ENCODE measurements around the gene NFIA. TPM values are rescaled to one million over a fixed set of nuclear protein-coding genes. Genes with fewer than 3 reads are reported as not detected.
A peak's percentile ranks its signal among the peaks of the same experiment; 100 is the strongest.

Gene NFIA
- total and polyA plus RNA-seq, 9 of the 15 experiments (the other 6 are each of a cell fraction or from before 2014, with no cell fraction given), result 5.3 to 24.9 (median 9.8) TPM

DNA sequence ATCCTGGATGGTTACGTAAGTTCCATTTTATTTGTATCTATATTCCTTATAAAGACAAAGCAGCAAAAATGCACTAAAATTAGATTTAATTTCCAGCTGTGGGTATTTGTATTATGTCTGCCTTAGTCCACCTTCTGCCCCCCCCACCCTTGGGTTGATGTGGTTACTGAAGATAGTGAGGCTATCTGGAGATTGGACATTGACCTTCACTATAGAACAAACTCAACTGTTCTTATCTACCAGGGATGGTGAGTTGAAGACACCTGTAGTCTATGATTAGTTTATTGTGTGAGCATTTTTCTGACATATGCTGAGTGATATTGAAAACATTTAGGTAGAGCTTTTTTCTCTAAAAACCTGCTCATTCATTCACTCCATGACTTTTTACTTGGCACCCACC, 122.2 kb downstream of the NFIA start (continued):
- TF ChIP-seq, protein P1, sequence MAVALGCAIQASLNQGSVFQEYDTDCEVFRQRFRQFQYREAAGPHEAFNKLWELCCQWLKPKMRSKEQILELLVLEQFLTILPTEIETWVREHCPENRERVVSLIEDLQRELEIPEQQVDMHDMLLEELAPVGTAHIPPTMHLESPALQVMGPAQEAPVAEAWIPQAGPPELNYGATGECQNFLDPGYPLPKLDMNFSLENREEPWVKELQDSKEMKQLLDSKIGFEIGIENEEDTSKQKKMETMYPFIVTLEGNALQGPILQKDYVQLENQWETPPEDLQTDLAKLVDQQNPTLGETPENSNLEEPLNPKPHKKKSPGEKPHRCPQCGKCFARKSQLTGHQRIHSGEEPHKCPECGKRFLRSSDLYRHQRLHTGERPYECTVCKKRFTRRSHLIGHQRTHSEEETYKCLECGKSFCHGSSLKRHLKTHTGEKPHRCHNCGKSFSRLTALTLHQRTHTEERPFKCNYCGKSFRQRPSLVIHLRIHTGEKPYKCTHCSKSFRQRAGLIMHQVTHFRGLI (CRISPR knock-in tag; IDR thresholded peaks at IDR 0.05), result no peak
- TF ChIP-seq EHMT2 (IDR thresholded peaks at IDR 0.05) (0 out of 2 replicates have a peak, but pooled peaks have one; percentile 54), CBFA2T2 (conservative IDR thresholded peaks at IDR 0.05) (peak; percentile 89), SMARCC2 (IDR thresholded peaks at IDR 0.05; ENCODE audit: low read depth) (peak; percentile 36; the same call in 1 of the 2 replicates), CBFA2T3 (IDR thresholded peaks at IDR 0.05) (peak; percentile 93), MAFF (IDR thresholded peaks at IDR 0.05; ENCODE audit: low read length) (no peak), ZNF41 (CRISPR knock-in tag; conservative IDR thresholded peaks at IDR 0.05) (no peak), YY1 (IDR thresholded peaks at IDR 0.05; ENCODE audit: borderline replicate concordance in 1 of 3, control insufficient read depth in 1 of 3, extremely low read depth in 1 of 3, insufficient read depth in 3 of 3, insufficient read length in 1 of 3, insufficient replicate concordance in 2 of 3, low read depth in 1 of 3, low read length in 2 of 3) (no peak), YBX1 (IDR thresholded peaks at IDR 0.05) (no peak), ZNF165 (CRISPR knock-in tag; IDR thresholded peaks at IDR 0.05; ENCODE audit: borderline replicate concordance) (no peak), TBL1XR1 (IDR thresholded peaks at IDR 0.05; ENCODE audit: low read length in 2 of 2) (0 out of 4 replicates have a peak, but pooled peaks of 1 of the 2 experiments have one; percentile 21), SPI1 (IDR thresholded peaks at IDR 0.05; ENCODE audit: borderline replicate concordance, low read depth, low read length) (no peak), PML (IDR thresholded peaks at IDR 0.05; ENCODE audit: low read length) (peak; percentile 69)
- TF ChIP-seq, protein P2, sequence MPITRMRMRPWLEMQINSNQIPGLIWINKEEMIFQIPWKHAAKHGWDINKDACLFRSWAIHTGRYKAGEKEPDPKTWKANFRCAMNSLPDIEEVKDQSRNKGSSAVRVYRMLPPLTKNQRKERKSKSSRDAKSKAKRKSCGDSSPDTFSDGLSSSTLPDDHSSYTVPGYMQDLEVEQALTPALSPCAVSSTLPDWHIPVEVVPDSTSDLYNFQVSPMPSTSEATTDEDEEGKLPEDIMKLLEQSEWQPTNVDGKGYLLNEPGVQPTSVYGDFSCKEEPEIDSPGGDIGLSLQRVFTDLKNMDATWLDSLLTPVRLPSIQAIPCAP (CRISPR knock-in tag; IDR thresholded peaks at IDR 0.05; ENCODE audit: borderline replicate concordance), result no peak
- TF ChIP-seq, protein P3, sequence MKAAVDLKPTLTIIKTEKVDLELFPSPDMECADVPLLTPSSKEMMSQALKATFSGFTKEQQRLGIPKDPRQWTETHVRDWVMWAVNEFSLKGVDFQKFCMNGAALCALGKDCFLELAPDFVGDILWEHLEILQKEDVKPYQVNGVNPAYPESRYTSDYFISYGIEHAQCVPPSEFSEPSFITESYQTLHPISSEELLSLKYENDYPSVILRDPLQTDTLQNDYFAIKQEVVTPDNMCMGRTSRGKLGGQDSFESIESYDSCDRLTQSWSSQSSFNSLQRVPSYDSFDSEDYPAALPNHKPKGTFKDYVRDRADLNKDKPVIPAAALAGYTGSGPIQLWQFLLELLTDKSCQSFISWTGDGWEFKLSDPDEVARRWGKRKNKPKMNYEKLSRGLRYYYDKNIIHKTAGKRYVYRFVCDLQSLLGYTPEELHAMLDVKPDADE (conservative IDR thresholded peaks at IDR 0.05; ENCODE audit: control insufficient read depth, low read depth, low read length), result no peak
- TF ChIP-seq, protein P4, sequence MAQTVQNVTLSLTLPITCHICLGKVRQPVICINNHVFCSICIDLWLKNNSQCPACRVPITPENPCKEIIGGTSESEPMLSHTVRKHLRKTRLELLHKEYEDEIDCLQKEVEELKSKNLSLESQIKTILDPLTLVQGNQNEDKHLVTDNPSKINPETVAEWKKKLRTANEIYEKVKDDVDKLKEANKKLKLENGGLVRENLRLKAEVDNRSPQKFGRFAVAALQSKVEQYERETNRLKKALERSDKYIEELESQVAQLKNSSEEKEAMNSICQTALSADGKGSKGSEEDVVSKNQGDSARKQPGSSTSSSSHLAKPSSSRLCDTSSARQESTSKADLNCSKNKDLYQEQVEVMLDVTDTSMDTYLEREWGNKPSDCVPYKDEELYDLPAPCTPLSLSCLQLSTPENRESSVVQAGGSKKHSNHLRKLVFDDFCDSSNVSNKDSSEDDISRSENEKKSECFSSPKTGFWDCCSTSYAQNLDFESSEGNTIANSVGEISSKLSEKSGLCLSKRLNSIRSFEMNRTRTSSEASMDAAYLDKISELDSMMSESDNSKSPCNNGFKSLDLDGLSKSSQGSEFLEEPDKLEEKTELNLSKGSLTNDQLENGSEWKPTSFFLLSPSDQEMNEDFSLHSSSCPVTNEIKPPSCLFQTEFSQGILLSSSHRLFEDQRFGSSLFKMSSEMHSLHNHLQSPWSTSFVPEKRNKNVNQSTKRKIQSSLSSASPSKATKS (CRISPR knock-in tag; IDR thresholded peaks at IDR 0.05), result no peak
